Fibroblast of pulmonary artery (primary cell): ENCODE data around the gene PRDM2.
A peak's percentile ranks its signal among the peaks of the same experiment; 100 is the strongest.

Experiments
- DNase-seq: peaks from one replicate; pipeline ENCODE4 v3.0.0-alpha.2; 2010; ENCODE audit warnings: low read depth
- H3K4me3 ChIP-seq: replicated peaks from 2 replicates; pipeline ENCODE4 v1.5.1; 2011; ENCODE audit warnings: low read depth, mild to moderate bottlenecking, control low read depth, low read length, moderate library complexity
- CTCF ChIP-seq: IDR thresholded peaks from 2 replicates; pipeline ENCODE4 v1.5.1; 2011; ENCODE audit warnings: mild to moderate bottlenecking, control low read depth, low read length, inconsistent platforms; ENCODE audit errors: missing control alignments

PRDM2 gene

GRCh38 chr1:13808729-13809131 is 108.7 kb downstream of the PRDM2 start:
- peak; percentile 55 for DNase-seq
- TF ChIP-seq CTCF: no peak
- H3K4me3 ChIP-seq: no peak overlapping the region

GRCh38 chr1:13809461-13810159 is 109.6 kb downstream of the PRDM2 start:
- TF ChIP-seq CTCF: no peak
- no peak overlapping the region for H3K4me3 ChIP-seq
- DNase-seq: no peak

- no peak overlapping the region for H3K4me3 ChIP-seq
- no peak for DNase-seq
- no peak for TF ChIP-seq CTCF
Measured at GRCh38 chr1:13812456-13813397, 112.7 kb downstream of the PRDM2 start.

- H3K4me3 ChIP-seq: no peak overlapping the region
- TF ChIP-seq CTCF: peak; percentile 59
- DNase-seq: peak; percentile 32
Measured at GRCh38 chr1:13813398-13814012, 113.5 kb downstream of the PRDM2 start.

GRCh38 chr1:13814131-13814530 is 114.1 kb downstream of the PRDM2 start:
- no peak for DNase-seq
- TF ChIP-seq CTCF: no peak
- no peak overlapping the region for H3K4me3 ChIP-seq

GRCh38 chr1:13816016-13816760 is 116.2 kb downstream of the PRDM2 start:
- DNase-seq: no peak
- no peak for TF ChIP-seq CTCF
- H3K4me3 ChIP-seq: no peak overlapping the region
